Kidney epithelial cell (primary cell): ENCODE measurements around the gene FFAR3. TPM values are rescaled to one million over a fixed set of nuclear protein-coding genes. Genes with fewer than 3 reads are reported as not detected.

Experiments used
- DNase-seq: peaks from one replicate; pipeline ENCODE4 v3.0.0-alpha.2; 2010; ENCODE audit warnings: low read depth
- H3K27me3 ChIP-seq: 2 replicates; pipeline ENCODE4 v1.6.0; 2011; ENCODE audit warnings: low read length; ENCODE audit not compliant: control insufficient read depth, insufficient read depth
- H3K36me3 ChIP-seq: 2 replicates; pipeline ENCODE4 v1.5.1; 2011; ENCODE audit warnings: low read length; ENCODE audit not compliant: control insufficient read depth, insufficient read depth
- H3K4me3 ChIP-seq: 2 replicates; pipeline ENCODE4 v1.5.1; 2011; ENCODE audit warnings: low read depth, mild to moderate bottlenecking, control low read depth, low read length
- CTCF ChIP-seq: IDR thresholded peaks from 2 replicates; pipeline ENCODE4 v1.5.1; 2011; ENCODE audit warnings: mild to moderate bottlenecking, moderate library complexity, low read length, control low read depth, inconsistent platforms; ENCODE audit not compliant: insufficient read depth, poor library complexity, severe bottlenecking
- total RNA-seq: library from RNA; depleted of rRNA; stranded (reverse); fragments of >200 nt; gene quantifications from 2 replicates; pipeline ENCODE4 v1.2.3, GENCODE V29; 2015

Gene FFAR3
- total RNA-seq, 1 donor from 2014 or later = not detected

- Histone ChIP-seq H3K27me3 (no peaks in the 10 kb centered on the region), H3K4me3 (no peak overlapping the region), H3K36me3 (no peaks in the 10 kb centered on the region)
- no peak for TF ChIP-seq CTCF
- DNase-seq = no peak
Measured at GRCh38 chr19:35404879-35405622, 46.8 kb downstream of the FFAR3 start.

- no peak for DNase-seq
- Histone ChIP-seq H3K36me3 (no peaks in the 10 kb centered on the region), H3K4me3 (no peak overlapping the region), H3K27me3 (no peaks in the 10 kb centered on the region)
- no peak for TF ChIP-seq CTCF
Measured at GRCh38 chr19:35407619-35408018, 49.4 kb downstream of the FFAR3 start.

- TF ChIP-seq CTCF = no peak
- no peak overlapping the region for H3K4me3 ChIP-seq
- no peak for DNase-seq
Measured at GRCh38 chr19:35408284-35409171, 50.3 kb downstream of the FFAR3 start.

GRCh38 chr19:35409191-35409590 lies 50.9 kb downstream of the FFAR3 start:
- no peak for DNase-seq
- TF ChIP-seq CTCF = no peak
- H3K4me3 ChIP-seq = no peak overlapping the region
- no peaks in the 10 kb centered on the region for H3K27me3 ChIP-seq
- no peaks in the 10 kb centered on the region for H3K36me3 ChIP-seq

More at GRCh38 chr19:35408284-35409171, 50.3 kb downstream of the FFAR3 start:
- H3K27me3 ChIP-seq = no peaks in the 10 kb centered on the region
- H3K36me3 ChIP-seq = no peaks in the 10 kb centered on the region

Other genes with a start within 250 kb of the FFAR3 start
- gene FXYD3, start 242.6 kb upstream of the FFAR3 start, total RNA-seq = 0.50 and 0.89 TPM in 2 replicates
- gene LGI4, start 223.4 kb upstream of the FFAR3 start, total RNA-seq = not detected in 2 replicates
- gene FXYD1, start 219.6 kb upstream of the FFAR3 start, total RNA-seq = not detected in 2 replicates
- gene FXYD7, start 215.2 kb upstream of the FFAR3 start, total RNA-seq = not detected in 2 replicates
- gene FXYD5, start 203.7 kb upstream of the FFAR3 start, total RNA-seq = 135 and 153 TPM in 2 replicates
- gene FAM187B, start 129.7 kb upstream of the FFAR3 start, total RNA-seq = not detected in 2 replicates
- 147 and 247 TPM in 2 replicates for gene LSR, start 109.5 kb upstream of the FFAR3 start, total RNA-seq
- 95.1 and 96.5 TPM in 2 replicates for gene USF2, start 89.5 kb upstream of the FFAR3 start, total RNA-seq
- gene HAMP, start 75.9 kb upstream of the FFAR3 start, total RNA-seq = not detected in 2 replicates
- gene MAG, start 66.3 kb upstream of the FFAR3 start, total RNA-seq = 0.04 TPM in 1 of 2 replicates, not detected in the other
- 0.75 and 2.9 TPM in 2 replicates for gene CD22, start 29.3 kb upstream of the FFAR3 start, total RNA-seq
- 0.04 TPM in 1 of 2 replicates, not detected in the other for gene FFAR1, start 10.6 kb upstream of the FFAR3 start, total RNA-seq
- gene GPR42, start 12.6 kb downstream of the FFAR3 start, total RNA-seq = not detected in 2 replicates
- not detected in 2 replicates for gene FFAR2, start 89.8 kb downstream of the FFAR3 start, total RNA-seq
- gene KRTDAP, start 132.0 kb downstream of the FFAR3 start, total RNA-seq = not detected in 2 replicates
- 219 and 266 TPM in 2 replicates for gene DMKN, start 155.2 kb downstream of the FFAR3 start, total RNA-seq
- gene SBSN, start 169.9 kb downstream of the FFAR3 start, total RNA-seq = not detected in 2 replicates
- not detected in 2 replicates for gene GAPDHS, start 175.0 kb downstream of the FFAR3 start, total RNA-seq
- 160 and 166 TPM in 2 replicates for gene TMEM147, start 187.2 kb downstream of the FFAR3 start, total RNA-seq
- gene ATP4A, start 205.2 kb downstream of the FFAR3 start, total RNA-seq = not detected in 2 replicates
- not detected in 2 replicates for gene PMIS2, start 227.7 kb downstream of the FFAR3 start, total RNA-seq